SJSA1 (cell line): ENCODE data around the gene CSRNP2. TPM values are rescaled to one million over a fixed set of nuclear protein-coding genes. Genes with fewer than 3 reads are reported as not detected.

Experiments
- DNase-seq, 2 experiments: peaks; one replicate each; pipeline ENCODE4 v3.0.0-alpha.2; 2015 to 2020; ENCODE audit warnings: low spot score in 2 of 2, low read depth in 1 of 2
- H3K27ac ChIP-seq: fragments of 250-450 bp; sonication (Bioruptor Pico); 2 replicates; pipeline ENCODE4 v1.5.1; 2020; ENCODE audit warnings: mild to moderate bottlenecking, moderate library complexity
- H3K27me3 ChIP-seq: fragments of 250-450 bp; sonication (Bioruptor Pico); replicated peaks from 2 replicates; pipeline ENCODE4 v1.5.1; 2020; ENCODE audit warnings: mild to moderate bottlenecking, moderate library complexity
- H3K36me3 ChIP-seq: fragments of 250-450 bp; sonication (Bioruptor Pico); 2 replicates; pipeline ENCODE4 v1.5.1; 2020; ENCODE audit warnings: mild to moderate bottlenecking
- H3K4me1 ChIP-seq: fragments of 250-450 bp; sonication (Bioruptor Pico); replicated peaks from 2 replicates; pipeline ENCODE4 v1.6.1; 2021; ENCODE audit warnings: mild to moderate bottlenecking
- H3K4me3 ChIP-seq: fragments of 250-450 bp; sonication (Bioruptor Pico); 2 replicates; pipeline ENCODE4 v1.5.1; 2020; ENCODE audit warnings: mild to moderate bottlenecking
- H3K9me3 ChIP-seq: fragments of 250-450 bp; sonication (Bioruptor Pico); replicated peaks from 2 replicates; pipeline ENCODE4 v1.5.1; 2020; ENCODE audit warnings: mild to moderate bottlenecking
- total RNA-seq: library from RNA; depleted of rRNA; stranded (reverse); fragments of >200 nt; shearing (Covaris generic); gene quantifications from 2 replicates; pipeline ENCODE4 v1.2.3, GENCODE V29; 2014; rRNA removed

Gene CSRNP2
- 18.4 and 29.0 TPM in 2 replicates for total RNA-seq

GRCh38 chr12:51083126-51083833, at the start of gene CSRNP2:
Gene CSRNP2, minus strand, starts transcription at chr12:51083596. Its CDS starts 7,035 bp downstream, at chr12:51076561.
- DNase-seq: peak; percentile 85 to 97
- H3K27ac ChIP-seq: peak within 1 kb of the TSS; percentile 74
- H3K4me3 ChIP-seq: peak within 1 kb of the TSS; percentile 81
- H3K4me1 ChIP-seq: peaks cover 11% of the 10 kb centered on the region
- no peaks in the 10 kb centered on the region for H3K27me3 ChIP-seq
- no peaks in the 10 kb centered on the region for H3K9me3 ChIP-seq
- peaks cover 26% of the 10 kb centered on the region for H3K36me3 ChIP-seq

GRCh38 chr12:51132693-51133092, 49.3 kb upstream of the CSRNP2 start:
- DNase-seq: no peak
- no peaks in the 10 kb centered on the region for H3K27me3 ChIP-seq
- no peak overlapping the region for H3K4me3 ChIP-seq
- H3K27ac ChIP-seq: no peak overlapping the region
- H3K36me3 ChIP-seq: peaks cover 3% of the 10 kb centered on the region; the same call in 1 of the 2 replicates
- peaks cover 8% of the 10 kb centered on the region; the same call in 1 of the 2 replicates for H3K4me1 ChIP-seq
- no peaks in the 10 kb centered on the region for H3K9me3 ChIP-seq

- peaks cover 3% of the 10 kb centered on the region; the same call in 1 of the 2 replicates for H3K36me3 ChIP-seq
- DNase-seq: no peak
- H3K4me1 ChIP-seq: peaks cover 8% of the 10 kb centered on the region; the same call in 1 of the 2 replicates
- H3K27me3 ChIP-seq: no peaks in the 10 kb centered on the region
- H3K27ac ChIP-seq: no peak overlapping the region
- H3K4me3 ChIP-seq: no peak overlapping the region
- H3K9me3 ChIP-seq: no peaks in the 10 kb centered on the region
Observed at GRCh38 chr12:51131745-51132521, 48.5 kb upstream of the CSRNP2 start.

GRCh38 chr12:51128919-51129318, 45.5 kb upstream of the CSRNP2 start:
- Histone ChIP-seq H3K36me3 (peaks cover 5% of the 10 kb centered on the region), H3K4me3 (no peak overlapping the region), H3K27ac (no peak overlapping the region), H3K9me3 (no peaks in the 10 kb centered on the region), H3K27me3 (no peaks in the 10 kb centered on the region), H3K4me1 (peaks cover 5% of the 10 kb centered on the region; the same call in 1 of the 2 replicates)
- no peak for DNase-seq

- DNase-seq: no peak
- H3K4me1 ChIP-seq: no peaks in the 10 kb centered on the region
- H3K9me3 ChIP-seq: no peaks in the 10 kb centered on the region
- H3K4me3 ChIP-seq: no peak overlapping the region
- peaks cover 5% of the 10 kb centered on the region for H3K36me3 ChIP-seq
- H3K27ac ChIP-seq: no peak overlapping the region
- H3K27me3 ChIP-seq: no peaks in the 10 kb centered on the region
Observed at GRCh38 chr12:51127050-51127729, 43.8 kb upstream of the CSRNP2 start.

- no peak overlapping the region for H3K27ac ChIP-seq
- no peaks in the 10 kb centered on the region for H3K27me3 ChIP-seq
- H3K36me3 ChIP-seq: peaks cover 5% of the 10 kb centered on the region
- H3K4me3 ChIP-seq: no peak overlapping the region
- no peak for DNase-seq
- H3K4me1 ChIP-seq: no peaks in the 10 kb centered on the region
- no peaks in the 10 kb centered on the region for H3K9me3 ChIP-seq
Observed at GRCh38 chr12:51126297-51126696, 42.9 kb upstream of the CSRNP2 start.

- Histone ChIP-seq H3K36me3 (peaks cover 5% of the 10 kb centered on the region), H3K4me1 (peaks cover 3% of the 10 kb centered on the region), H3K9me3 (no peaks in the 10 kb centered on the region), H3K4me3 (no peak overlapping the region), H3K27me3 (no peaks in the 10 kb centered on the region), H3K27ac (no peak overlapping the region)
- DNase-seq: no peak
Observed at GRCh38 chr12:51124504-51124903, 41.1 kb upstream of the CSRNP2 start.

GRCh38 chr12:51122844-51123243, 39.4 kb upstream of the CSRNP2 start:
- Histone ChIP-seq H3K4me1 (peaks cover 3% of the 10 kb centered on the region), H3K27me3 (no peaks in the 10 kb centered on the region), H3K27ac (no peak overlapping the region), H3K4me3 (no peak overlapping the region), H3K9me3 (no peaks in the 10 kb centered on the region), H3K36me3 (peaks cover 19% of the 10 kb centered on the region)
- no peak for DNase-seq

GRCh38 chr12:51118706-51119105, 35.3 kb upstream of the CSRNP2 start:
- Histone ChIP-seq H3K27me3 (no peaks in the 10 kb centered on the region), H3K36me3 (peaks cover 35% of the 10 kb centered on the region), H3K4me1 (peaks cover 3% of the 10 kb centered on the region), H3K4me3 (no peak overlapping the region), H3K9me3 (no peaks in the 10 kb centered on the region), H3K27ac (no peak overlapping the region)
- DNase-seq: no peak

- peaks cover 47% of the 10 kb centered on the region for H3K36me3 ChIP-seq
- H3K27me3 ChIP-seq: no peaks in the 10 kb centered on the region
- no peak for DNase-seq
- H3K27ac ChIP-seq: no peak overlapping the region
- peaks cover 3% of the 10 kb centered on the region for H3K4me1 ChIP-seq
- H3K9me3 ChIP-seq: no peaks in the 10 kb centered on the region
- no peak overlapping the region for H3K4me3 ChIP-seq
Observed at GRCh38 chr12:51115533-51115932, 32.1 kb upstream of the CSRNP2 start.

- Histone ChIP-seq H3K9me3 (no peaks in the 10 kb centered on the region), H3K4me3 (no peak overlapping the region), H3K36me3 (peaks cover 64% of the 10 kb centered on the region), H3K27me3 (no peaks in the 10 kb centered on the region), H3K4me1 (no peaks in the 10 kb centered on the region), H3K27ac (no peak overlapping the region)
- DNase-seq: no peak
Observed at GRCh38 chr12:51108136-51108535, 24.7 kb upstream of the CSRNP2 start.

GRCh38 chr12:51103977-51104376, 20.6 kb upstream of the CSRNP2 start:
- DNase-seq: no peak
- Histone ChIP-seq H3K4me1 (no peaks in the 10 kb centered on the region), H3K27ac (no peak overlapping the region), H3K9me3 (no peaks in the 10 kb centered on the region), H3K36me3 (peaks cover 75% of the 10 kb centered on the region), H3K27me3 (no peaks in the 10 kb centered on the region), H3K4me3 (no peak overlapping the region)

GRCh38 chr12:51098611-51099010, 15.2 kb upstream of the CSRNP2 start:
- Histone ChIP-seq H3K27me3 (no peaks in the 10 kb centered on the region), H3K4me1 (no peaks in the 10 kb centered on the region), H3K27ac (no peak overlapping the region), H3K36me3 (peaks cover 64% of the 10 kb centered on the region), H3K9me3 (no peaks in the 10 kb centered on the region), H3K4me3 (no peak overlapping the region)
- no peak for DNase-seq
